Prostate gland (tissue), 2 donors: ENCODE data around the gene TM4SF18. TPM values are rescaled to one million over a fixed set of nuclear protein-coding genes. Genes with fewer than 3 reads are reported as not detected.

ENCODE experiments used
- DNase-seq: peaks from one replicate; pipeline ENCODE4 v3.0.0-alpha.2; 2019; ENCODE audit warnings: low spot score
- H3K27ac ChIP-seq, 2 donors: fragments of 200-600 bp; sonication (generic); 2 replicates each; pipeline ENCODE4 v1.5.1; 2017 to 2019
- H3K27me3 ChIP-seq: fragments of 200-600 bp; sonication (generic); replicated peaks from 2 replicates; pipeline ENCODE4 v1.5.1; 2019; ENCODE audit not compliant: insufficient read depth
- H3K36me3 ChIP-seq, 2 donors: fragments of 200-600 bp; sonication (generic); 1 replicate in 1 of 2; 2 replicates in 1 of 2; pipeline versions ENCODE4 v1.5.1 to v1.8.1; 2017 to 2019
- H3K4me1 ChIP-seq: fragments of 200-600 bp; sonication (generic); replicated peaks from 2 replicates; pipeline ENCODE4 v1.5.1; 2019
- H3K4me3 ChIP-seq, 2 donors: fragments of 200-600 bp; sonication (generic); 2 replicates each; pipeline ENCODE4 v1.5.1; 2017 to 2019
- H3K9me3 ChIP-seq: fragments of 200-600 bp; sonication (generic); 2 replicates; pipeline ENCODE4 v1.5.1; 2017
- CTCF ChIP-seq, 4 experiments: fragments of 200-600 bp in 2 of 4; fragments of 450-650 bp in 2 of 4; sonication (generic) in 2 of 4; IDR thresholded peaks; 1 replicate in 3 of 4; 2 replicates in 1 of 4; pipeline ENCODE4 v1.5.1; 2016 to 2019; ENCODE audit warnings: antibody characterized with exemption in 4 of 4, mild to moderate bottlenecking in 2 of 4, moderate library complexity in 2 of 4
- POLR2A ChIP-seq: fragments of 450-650 bp; IDR thresholded peaks from one replicate; pipeline ENCODE4 v1.6.1; 2016; ENCODE audit warnings: antibody characterized with exemption, mild to moderate bottlenecking
- POLR2AphosphoS5 ChIP-seq: sonication (generic); formaldehyde crosslinking; IDR thresholded peaks from one replicate; pipeline ENCODE4 v1.6.1; 2017; ENCODE audit warnings: antibody characterized with exemption
- WGBS: methylation state at CpG from one replicate; pipeline ENCODE4 v1.1.5; 2018; 5-methylcytosine and 5-hydroxymethylcytosine counted together
- intact Hi-C: fragments of 100-400 bp; cut with DNase I; formaldehyde crosslinking; loops from one replicate; pipeline ENCODE4 v1.14.2; 2022
- total RNA-seq, 2 donors: library from RNA; depleted of rRNA; stranded (reverse); fragments of >200 nt; gene quantifications; one replicate each; pipeline ENCODE4 v1.1.0, GENCODE V29; 2016

TM4SF18 gene
- total RNA-seq, 2 donors from 2014 or later, result 4.3 to 4.9 TPM

GRCh38 chr3:149310796-149311534 is 22.5 kb downstream of the TM4SF18 start:
- H3K36me3 ChIP-seq, result no peaks in the 10 kb centered on the region
- no peaks in the 10 kb centered on the region for H3K27me3 ChIP-seq
- 65% methylated on average over 7 of the region's 7 CpGs for WGBS
- intact Hi-C loops, result no loop called here
- no peak overlapping the region for H3K27ac ChIP-seq
- no peaks in the 10 kb centered on the region for H3K4me1 ChIP-seq
- peak; percentile 32 for DNase-seq
- H3K4me3 ChIP-seq, result no peak overlapping the region
- H3K9me3 ChIP-seq, result no peaks in the 10 kb centered on the region
- TF ChIP-seq POLR2A (no peak), POLR2AphosphoS5 (peak; percentile 35), CTCF (IDR thresholded peaks at IDR 0.05) (no peak)

GRCh38 chr3:149307435-149307783 is 26.0 kb downstream of the TM4SF18 start:
- Histone ChIP-seq H3K4me1 (no peaks in the 10 kb centered on the region), H3K9me3 (no peaks in the 10 kb centered on the region), H3K27me3 (no peaks in the 10 kb centered on the region), H3K36me3 (no peaks in the 10 kb centered on the region), H3K4me3 (no peak overlapping the region), H3K27ac (no peak overlapping the region)
- no peak for DNase-seq
- TF ChIP-seq CTCF (IDR thresholded peaks at IDR 0.05) (no peak), POLR2A (no peak), POLR2AphosphoS5 (no peak)
- intact Hi-C loops, result no loop called here
- WGBS, result 94% methylated on average over 1 of the region's 1 CpG

GRCh38 chr3:149306751-149307434 is 26.5 kb downstream of the TM4SF18 start:
- no peak for DNase-seq
- no peak overlapping the region for H3K4me3 ChIP-seq
- H3K27ac ChIP-seq, result no peak overlapping the region
- H3K36me3 ChIP-seq, result no peaks in the 10 kb centered on the region
- H3K9me3 ChIP-seq, result no peaks in the 10 kb centered on the region
- H3K27me3 ChIP-seq, result no peaks in the 10 kb centered on the region
- intact Hi-C loops, result no loop called here
- no peaks in the 10 kb centered on the region for H3K4me1 ChIP-seq
- no peak for TF ChIP-seq CTCF (IDR thresholded peaks at IDR 0.05)
- TF ChIP-seq POLR2A, result no peak
- TF ChIP-seq POLR2AphosphoS5, result no peak
- 75% methylated on average over 2 of the region's 2 CpGs for WGBS

- 98% methylated on average over 2 of the region's 2 CpGs for WGBS
- intact Hi-C loops, result no loop called here
- DNase-seq, result no peak
- Histone ChIP-seq H3K36me3 (no peaks in the 10 kb centered on the region), H3K9me3 (no peaks in the 10 kb centered on the region), H3K4me1 (peaks cover 2% of the 10 kb centered on the region), H3K4me3 (no peak overlapping the region), H3K27me3 (no peaks in the 10 kb centered on the region), H3K27ac (no peak overlapping the region)
- TF ChIP-seq CTCF (IDR thresholded peaks at IDR 0.05) (no peak), POLR2A (no peak), POLR2AphosphoS5 (no peak)
These were observed 28.1 kb downstream of the TM4SF18 start for GRCh38 chr3:149305376-149305775.
